Mucosa of gallbladder (tissue), 1 donor: ENCODE results near the gene PGLYRP3. TPM values are rescaled to one million over a fixed set of nuclear protein-coding genes. Genes with fewer than 3 reads are reported as not detected.
"Not testable (repeated sequence)": the region's sequence is repeated elsewhere in the genome, so short reads cannot be mapped to it uniquely, and the experiment has no call there.

Experiments
- DNase-seq: peaks from one replicate; pipeline ENCODE4 v3.0.0-alpha.2; 2020; ENCODE audit warnings: low spot score
- total RNA-seq: library from RNA; stranded (reverse); gene quantifications from one replicate; pipeline ENCODE4 v1.2.1, GENCODE V29; 2021
- donor health status: DM: no; HTN: no; CAD: no.

Gene PGLYRP3
- total RNA-seq, 1 donor from 2014 or later = not detected

GRCh38 chr1:153314388-153314787, 1.6 kb upstream of the PGLYRP3 start:
- DNase-seq = not testable (repeated sequence)

GRCh38 chr1:153313288-153313687, 536 bp upstream of the PGLYRP3 start:
- DNase-seq = no peak

GRCh38 chr1:153310526-153310925, 2.2 kb downstream of the PGLYRP3 start:
- DNase-seq = no peak

GRCh38 chr1:153309441-153309840, 3.3 kb downstream of the PGLYRP3 start:
- no peak for DNase-seq

- no peak for DNase-seq
Measured at GRCh38 chr1:153308540-153308939, 4.2 kb downstream of the PGLYRP3 start.

GRCh38 chr1:153307221-153307600, 5.5 kb downstream of the PGLYRP3 start:
- no peak for DNase-seq

- DNase-seq = no peak
Measured at GRCh38 chr1:153306303-153307220, 6.2 kb downstream of the PGLYRP3 start.

GRCh38 chr1:153305682-153306081, 7.1 kb downstream of the PGLYRP3 start:
- no peak for DNase-seq

GRCh38 chr1:153302308-153302707, 10.4 kb downstream of the PGLYRP3 start:
- DNase-seq = no peak

GRCh38 chr1:153293851-153294250, 18.9 kb downstream of the PGLYRP3 start:
- DNase-seq = no peak

GRCh38 chr1:153293480-153293775, 19.3 kb downstream of the PGLYRP3 start:
- no peak for DNase-seq

GRCh38 chr1:153292740-153293479, 19.8 kb downstream of the PGLYRP3 start:
- no peak for DNase-seq

- DNase-seq = no peak
Measured at GRCh38 chr1:153292185-153292584, 20.6 kb downstream of the PGLYRP3 start.

GRCh38 chr1:153291514-153291913, 21.2 kb downstream of the PGLYRP3 start:
- DNase-seq = no peak

- DNase-seq = no peak
Measured at GRCh38 chr1:153288634-153289275, 24.0 kb downstream of the PGLYRP3 start.

GRCh38 chr1:153277852-153278251, 34.9 kb downstream of the PGLYRP3 start:
- no peak for DNase-seq

- DNase-seq = no peak
Measured at GRCh38 chr1:153272186-153272585, 40.6 kb downstream of the PGLYRP3 start.

GRCh38 chr1:153271711-153272110, 41.0 kb downstream of the PGLYRP3 start:
- DNase-seq = no peak

GRCh38 chr1:153265457-153265856, 47.3 kb downstream of the PGLYRP3 start:
- DNase-seq = no peak

- DNase-seq = no peak
Measured at GRCh38 chr1:153262462-153263157, 50.1 kb downstream of the PGLYRP3 start.

- DNase-seq = no peak
Measured at GRCh38 chr1:153262070-153262366, 50.7 kb downstream of the PGLYRP3 start.
